IMR-90 (cell line): ENCODE results near the gene CD28. TPM values are rescaled to one million over a fixed set of nuclear protein-coding genes. Genes with fewer than 3 reads are reported as not detected.

ENCODE experiments used
- ATAC-seq: fragments of 200-7000 bp; cut with Tn5 transposase; 2 replicates; pipeline ENCODE4 v1.9.1; 2020; ENCODE audit warnings: low read depth, mild to moderate bottlenecking, moderate library complexity
- BruUV-seq: library from RNA; stranded (reverse); fragments of 400-500 nt; replicated peaks from 2 replicates; lab custom pipeline; 2021; lab: Mats Ljungman, UMichigan
- CTCF ChIA-PET: fragments of 300-600 bp; formaldehyde crosslinking; extraction: SDS; loops from one replicate; lab custom pipeline; 2021; ENCODE audit warnings: antibody characterized with exemption; lab: Yijun Ruan, JAX
- POLR2A ChIA-PET: fragments of 300-600 bp; sonication (Branson Sonifier 250); formaldehyde crosslinking; loops from one replicate; lab custom pipeline; 2022; ENCODE audit warnings: antibody characterized with exemption; ENCODE audit not compliant: unreplicated experiment; lab: Charles Lee
- DNase-seq: peaks from one replicate; pipeline ENCODE4 v3.0.0; 2013
- H2AFZ ChIP-seq: replicated peaks from 2 replicates; pipeline ENCODE3; 2013; ENCODE audit warnings: low read length, mild to moderate bottlenecking; ENCODE audit not compliant: poor library complexity
- H2AK5ac ChIP-seq: 2 replicates; pipeline ENCODE4 v1.6.1; 2013; ENCODE audit warnings: low read depth, low read length, inconsistent platforms
- H2AK9ac ChIP-seq: replicated peaks from 2 replicates; pipeline ENCODE3; 2013; ENCODE audit warnings: mild to moderate bottlenecking, low read depth, low read length, moderate library complexity; ENCODE audit not compliant: poor library complexity
- H2BK120ac ChIP-seq: 2 replicates; pipeline ENCODE4 v1.6.1; 2013; ENCODE audit warnings: low read depth, low read length, inconsistent platforms
- H2BK15ac ChIP-seq: 3 replicates; pipeline ENCODE4 v1.6.1; 2013; ENCODE audit warnings: low read depth, low read length, inconsistent platforms
- H2BK20ac ChIP-seq: 2 replicates; pipeline ENCODE4 v1.6.1; 2013; ENCODE audit warnings: low read depth, mild to moderate bottlenecking, inconsistent platforms, low read length, moderate library complexity
- H2BK5ac ChIP-seq: 2 replicates; pipeline ENCODE4 v1.6.1; 2013; ENCODE audit warnings: mild to moderate bottlenecking, low read depth, low read length, inconsistent platforms; ENCODE audit not compliant: poor library complexity, severe bottlenecking
- H3K14ac ChIP-seq: replicated peaks from 2 replicates; pipeline ENCODE4 v1.6.1; 2013; ENCODE audit warnings: low read depth, low read length, inconsistent platforms
- H3K18ac ChIP-seq: 2 replicates; pipeline ENCODE4 v1.6.1; 2013; ENCODE audit warnings: low read depth, low read length, control low read depth
- H3K23ac ChIP-seq: 2 replicates; pipeline ENCODE4 v1.6.1; 2013; ENCODE audit warnings: low read depth, low read length, inconsistent platforms
- H3K27ac ChIP-seq: 2 replicates; pipeline ENCODE4 v1.5.1; 2013; ENCODE audit warnings: mild to moderate bottlenecking, control low read depth, low read length; ENCODE audit not compliant: insufficient read depth
- H3K27me3 ChIP-seq: 2 replicates; pipeline ENCODE4 v1.6.1; 2013; ENCODE audit warnings: low read length; ENCODE audit not compliant: control insufficient read depth, insufficient read depth
- H3K36me3 ChIP-seq: 2 replicates; pipeline ENCODE4 v1.6.1; 2013; ENCODE audit warnings: low read length, mixed read lengths; ENCODE audit not compliant: control insufficient read depth, insufficient read depth
- H3K4ac ChIP-seq: 2 replicates; pipeline ENCODE4 v1.6.1; 2013; ENCODE audit warnings: low read depth, low read length, inconsistent platforms
- H3K4me1 ChIP-seq: 2 replicates; pipeline ENCODE4 v1.6.1; 2013; ENCODE audit warnings: low read length, mixed read lengths; ENCODE audit not compliant: control insufficient read depth, insufficient read depth
- H3K4me2 ChIP-seq: 2 replicates; pipeline ENCODE4 v1.6.1; 2013; ENCODE audit warnings: low read depth, mild to moderate bottlenecking, control low read depth, low read length, moderate library complexity
- H3K4me3 ChIP-seq: 2 replicates; pipeline ENCODE4 v1.5.1; 2013; ENCODE audit warnings: low read depth, mild to moderate bottlenecking, control low read depth, low read length, moderate library complexity; ENCODE audit not compliant: insufficient read depth
- H3K56ac ChIP-seq: 2 replicates; pipeline ENCODE4 v1.6.1; 2013; ENCODE audit warnings: low read length, inconsistent platforms; ENCODE audit not compliant: insufficient read depth; ENCODE audit errors: extremely low read depth
- H3K79me1 ChIP-seq, 2 experiments: 2 replicates each; pipeline ENCODE4 v1.6.1; 2013; ENCODE audit warnings: low read length in 2 of 2, inconsistent platforms in 1 of 2, low read depth in 1 of 2
- H3K9ac ChIP-seq: 2 replicates; pipeline ENCODE4 v1.6.1; 2013; ENCODE audit warnings: low read depth, low read length, control low read depth
- H3K9me1 ChIP-seq: 2 replicates; pipeline ENCODE4 v1.6.1; 2013; ENCODE audit warnings: low read length, inconsistent platforms; ENCODE audit not compliant: insufficient read depth
- H3K9me3 ChIP-seq: 2 replicates; pipeline ENCODE4 v1.6.1; 2013; ENCODE audit warnings: low read length; ENCODE audit not compliant: control insufficient read depth, insufficient read depth
- H4K20me1 ChIP-seq: 2 replicates; pipeline ENCODE4 v1.6.1; 2013; ENCODE audit warnings: low read length, inconsistent platforms; ENCODE audit not compliant: insufficient read depth
- H4K5ac ChIP-seq: 2 replicates; pipeline ENCODE4 v1.6.1; 2013; ENCODE audit warnings: mild to moderate bottlenecking, low read depth, low read length, control low read depth
- H4K8ac ChIP-seq, 2 experiments: 2 replicates each; pipeline ENCODE4 v1.6.1; 2013; ENCODE audit warnings: low read depth in 2 of 2, low read length in 2 of 2, control low read depth in 1 of 2, inconsistent platforms in 1 of 2
- H4K91ac ChIP-seq: 2 replicates; pipeline ENCODE4 v1.6.1; 2013; ENCODE audit warnings: low read depth, low read length, inconsistent platforms; ENCODE audit not compliant: insufficient read depth
- MAFK ChIP-seq: IDR thresholded peaks from 2 replicates; pipeline ENCODE4 v1.6.1; 2012; ENCODE audit warnings: low read depth, low read length, improper control_type of control experiment
- NFE2L2 ChIP-seq: fragments of 150-350 bp; IDR thresholded peaks from 2 replicates; pipeline ENCODE4 v1.6.1; 2016; ENCODE audit warnings: low read depth, mild to moderate bottlenecking, low read length
- POLR2A ChIP-seq: IDR thresholded peaks from 2 replicates; pipeline ENCODE4 v1.6.1; 2012; ENCODE audit warnings: mild to moderate bottlenecking, low read depth, low read length
- RFX5 ChIP-seq: IDR thresholded peaks from 2 replicates; pipeline ENCODE4 v1.8.0; 2012; ENCODE audit warnings: low read depth, mild to moderate bottlenecking, low read length, moderate library complexity
- WGBS, 2 experiments: methylation state at CpG; one replicate each; pipeline versions ENCODE4 v1.1.5 to v1.1.7; 2013; ENCODE audit warnings: missing lambda C conversion rate in 2 of 2; ENCODE audit not compliant: insufficient read length in 1 of 2; ENCODE audit errors: extremely low coverage in 2 of 2; 5-methylcytosine and 5-hydroxymethylcytosine counted together
- dilution Hi-C: fragments of 300-500 bp; cut with HindIII; formaldehyde crosslinking; loops from one replicate; pipeline ENCODE4 v1.14.3; 2018; ENCODE audit warnings: low sequenced_read_pairs; ENCODE audit not compliant: unreplicated experiment
- in situ Hi-C: fragments of 300-500 bp; cut with MboI; formaldehyde crosslinking; loops from 3 replicates; pipeline ENCODE4 v1.14.3; 2019; ENCODE audit warnings: low sequenced_read_pairs, inconsistent platforms, mixed read lengths
- intact Hi-C: fragments of 100-400 bp; cut with micrococcal nuclease; formaldehyde crosslinking; loops from 2 replicates; pipeline ENCODE4 v1.10.0; 2022
- polyA plus RNA-seq, 3 experiments: library from polyadenylated mRNA; depleted of rRNA; stranded (reverse); fragments of >200 nt; gene quantifications; 2 replicates each; pipeline ENCODE4 v1.2.3, GENCODE V29; 2012; ENCODE audit warnings: low replicate concordance in 1 of 3
- total RNA-seq: library from RNA; depleted of rRNA; stranded (reverse); fragments of >200 nt; gene quantifications from 2 replicates; pipeline ENCODE4 v1.2.3, GENCODE V29; 2012

CD28 gene
- total and polyA plus RNA-seq, 2 of the 4 experiments (the other 2 are of a cell fraction) = not detected

DNA sequence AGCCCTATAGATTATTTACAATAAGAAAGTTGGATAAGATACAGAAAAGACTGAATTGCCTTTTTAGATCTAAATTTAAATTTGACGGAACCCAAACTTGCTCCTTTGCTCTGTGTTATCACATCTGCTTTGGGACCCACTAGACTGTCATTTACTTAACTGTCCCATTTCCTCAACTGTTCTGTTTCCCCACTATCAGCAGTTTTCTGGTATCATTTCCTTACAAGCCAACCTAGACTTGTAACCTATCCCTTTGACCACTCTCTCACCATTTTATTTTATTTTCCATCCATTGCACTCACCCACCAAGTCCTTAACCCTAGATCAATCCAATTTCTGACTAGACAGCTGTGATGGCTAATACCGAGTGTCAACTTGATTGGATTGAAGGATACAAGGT is 38.6 kb upstream of the CD28 start:
- Histone ChIP-seq H3K27me3 (peaks cover 3% of the 10 kb centered on the region), H2AK9ac (no peak overlapping the region), H2BK120ac (no peak overlapping the region), H4K91ac (no peak overlapping the region), H2BK20ac (no peak overlapping the region), H3K9me3 (no peaks in the 10 kb centered on the region), H3K4me2 (no peak overlapping the region), H3K4ac (no peak overlapping the region), H3K9me1 (no peaks in the 10 kb centered on the region), H3K4me3 (no peak overlapping the region), H2AK5ac (no peak overlapping the region; the same call in 1 of the 2 replicates), H4K20me1 (no peaks in the 10 kb centered on the region), H3K9ac (no peak overlapping the region), H2BK5ac (no peak overlapping the region), H3K14ac (no peak overlapping the region), H3K27ac (no peak overlapping the region), H3K36me3 (no peaks in the 10 kb centered on the region), H2AFZ (no peak overlapping the region), H2BK15ac (no peak overlapping the region), H3K23ac (no peak overlapping the region), H3K18ac (no peak overlapping the region), H3K79me1 (no peaks in the 10 kb centered on the region), H4K8ac (no peak overlapping the region), H3K4me1 (peaks cover 3% of the 10 kb centered on the region; the same call in 1 of the 2 replicates), H3K56ac (no peak overlapping the region), H4K5ac (no peak overlapping the region)
- WGBS, 2 experiments = 100% methylated on average over 1 of the region's 2 CpGs; no CpG with 5 or more reads in 1 of the 2 experiments
- ATAC-seq (no peak), DNase-seq (no peak)
- dilution Hi-C loops = no loop called here
- ChIA-PET CTCF (no interaction called here), POLR2A (no interaction called here)
- intact Hi-C loops = no loop called here
- BruUV-seq = no TSS peak
- TF ChIP-seq NFE2L2 (no peak), POLR2A (no peak), MAFK (0 out of 2 replicates have a peak, but pooled peaks have one; percentile 7), RFX5 (no peak)
- in situ Hi-C loops = no loop called here
